B cell (primary cell): Measurements from ENCODE around the gene ZNF22.

Experiments
- EZH2 ChIP-seq: IDR thresholded peaks from 2 replicates; pipeline ENCODE4 v1.6.1; 2012; ENCODE audit warnings: borderline replicate concordance, low read depth, mild to moderate bottlenecking, moderate library complexity, low read length; ENCODE audit not compliant: insufficient read depth, poor library complexity, severe bottlenecking
- TF ChIP-seq, protein P1 (sequence below): fragments of 200-600 bp; IDR thresholded peaks from one replicate; pipeline ENCODE4 v1.8.0; 2022; ENCODE audit warnings: antibody characterized with exemption, mild to moderate bottlenecking

DNA sequence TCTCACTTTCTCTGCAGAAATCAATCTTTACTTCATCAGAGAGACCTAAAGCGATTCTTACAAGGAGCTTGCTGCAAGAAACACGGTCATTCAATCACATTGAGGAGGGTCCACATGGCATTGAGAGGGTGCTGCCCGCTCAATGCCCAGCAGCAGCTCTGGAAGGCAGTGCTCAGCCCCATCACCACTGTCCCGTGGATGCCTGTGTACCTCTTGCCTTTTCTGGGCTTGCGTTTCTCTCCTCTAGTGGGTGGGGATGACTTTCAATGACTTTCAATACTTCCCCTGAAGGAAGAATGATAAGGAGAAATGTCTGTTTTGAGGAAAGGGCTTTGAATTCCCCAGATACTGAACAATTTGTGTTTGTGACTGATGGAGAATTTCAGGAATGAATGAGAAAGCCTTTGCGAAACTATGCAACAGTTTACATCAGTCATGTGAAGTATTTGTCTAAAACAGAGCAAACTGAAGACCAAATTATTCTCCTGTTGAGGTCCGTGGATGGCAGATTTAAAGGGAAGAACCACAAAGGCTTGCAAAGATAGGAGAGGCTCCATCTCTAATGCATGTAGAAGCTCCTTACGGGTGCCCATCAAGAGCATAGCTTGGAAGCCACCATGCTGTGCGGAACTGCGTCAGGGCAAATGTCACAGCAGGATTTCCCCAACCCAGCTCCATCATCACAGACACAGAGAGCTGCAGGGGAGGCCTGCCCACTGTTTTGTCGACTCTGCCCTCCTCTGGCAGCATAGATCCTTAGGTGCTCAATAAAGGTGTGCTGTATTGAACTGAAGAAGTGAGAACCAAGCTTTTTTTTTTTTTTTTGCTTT lies 6.6 kb upstream of the ZNF22 start:
- TF ChIP-seq, protein P1, sequence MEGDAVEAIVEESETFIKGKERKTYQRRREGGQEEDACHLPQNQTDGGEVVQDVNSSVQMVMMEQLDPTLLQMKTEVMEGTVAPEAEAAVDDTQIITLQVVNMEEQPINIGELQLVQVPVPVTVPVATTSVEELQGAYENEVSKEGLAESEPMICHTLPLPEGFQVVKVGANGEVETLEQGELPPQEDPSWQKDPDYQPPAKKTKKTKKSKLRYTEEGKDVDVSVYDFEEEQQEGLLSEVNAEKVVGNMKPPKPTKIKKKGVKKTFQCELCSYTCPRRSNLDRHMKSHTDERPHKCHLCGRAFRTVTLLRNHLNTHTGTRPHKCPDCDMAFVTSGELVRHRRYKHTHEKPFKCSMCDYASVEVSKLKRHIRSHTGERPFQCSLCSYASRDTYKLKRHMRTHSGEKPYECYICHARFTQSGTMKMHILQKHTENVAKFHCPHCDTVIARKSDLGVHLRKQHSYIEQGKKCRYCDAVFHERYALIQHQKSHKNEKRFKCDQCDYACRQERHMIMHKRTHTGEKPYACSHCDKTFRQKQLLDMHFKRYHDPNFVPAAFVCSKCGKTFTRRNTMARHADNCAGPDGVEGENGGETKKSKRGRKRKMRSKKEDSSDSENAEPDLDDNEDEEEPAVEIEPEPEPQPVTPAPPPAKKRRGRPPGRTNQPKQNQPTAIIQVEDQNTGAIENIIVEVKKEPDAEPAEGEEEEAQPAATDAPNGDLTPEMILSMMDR: no peak
- no peak for TF ChIP-seq EZH2
